ENCODE data around the gene HSFX2.
"Not testable (repeated sequence)": the region's sequence is repeated elsewhere in the genome, so short reads cannot be mapped to it uniquely, and the experiment has no call there.

The HSFX2 gene

DNA sequence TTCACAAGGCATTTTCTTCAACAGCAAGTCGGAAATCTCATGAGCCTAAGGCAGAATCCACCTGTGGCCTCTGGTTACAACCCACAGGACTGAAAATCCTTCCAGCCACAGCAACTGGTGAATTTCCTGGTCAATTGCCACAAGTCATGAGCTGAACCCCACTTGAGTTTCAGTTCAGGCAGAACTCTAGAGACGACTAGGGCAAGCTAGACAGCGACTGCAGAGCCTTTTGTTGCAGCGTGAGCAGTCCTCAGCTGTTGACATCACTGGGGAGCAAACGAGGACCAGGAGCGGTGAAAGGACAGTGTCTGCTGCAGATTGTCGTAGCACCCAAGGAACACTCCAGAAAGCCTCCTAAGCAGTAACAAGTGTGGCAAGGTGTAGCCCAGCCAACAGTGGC is 829 bp upstream of the HSFX2 start:
- WGBS, 2 experiments, result no CpG with 5 or more reads among the region's 7 CpGs
- not testable (repeated sequence) for H3K27me3 ChIP-seq (ENCODE audit: control insufficient read depth, insufficient read depth, low read length, poor library complexity, severe bottlenecking); H3K9me3 ChIP-seq (ENCODE audit: control insufficient read depth, low read length)

DNA sequence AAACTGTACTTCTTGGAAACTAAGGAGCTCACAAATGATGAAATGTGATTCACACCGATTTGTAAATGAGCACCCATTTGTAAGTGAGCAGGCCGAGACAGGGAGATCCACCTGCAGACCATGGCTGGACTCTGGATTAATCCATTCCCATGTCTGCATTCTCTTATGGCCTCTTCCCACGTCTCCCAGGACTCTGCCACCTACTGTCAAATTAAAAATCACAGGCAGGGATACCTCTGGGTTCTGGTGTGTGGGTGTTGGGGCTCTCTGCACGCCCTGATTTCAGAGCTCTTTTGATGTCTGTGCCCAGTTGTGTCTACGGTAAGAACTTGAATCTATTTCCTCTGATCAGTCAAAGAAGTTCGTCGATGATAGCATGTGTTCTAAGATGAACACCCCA is 4.1 kb downstream of the HSFX2 start:
- not testable (repeated sequence) for H3K4me1 ChIP-seq (ENCODE audit: control insufficient read depth, insufficient read depth, low read length); H3K4me3 ChIP-seq (ENCODE audit: insufficient read depth, low read depth, low read length); H3K36me3 ChIP-seq (ENCODE audit: control insufficient read depth, insufficient read depth, low read length); H3K9me3 ChIP-seq (ENCODE audit: control insufficient read depth, low read length); H3K27me3 ChIP-seq (ENCODE audit: control insufficient read depth, insufficient read depth, low read length, poor library complexity, severe bottlenecking); H3K27ac ChIP-seq (ENCODE audit: insufficient read depth, low read depth, low read length, poor library complexity, severe bottlenecking)
- no CpG with 5 or more reads among the region's 7 CpGs for WGBS, 2 experiments

More for the DNA sequence above, 829 bp upstream of the HSFX2 start:
- H3K4me3 ChIP-seq (ENCODE audit: insufficient read depth, low read depth, low read length); H3K27ac ChIP-seq (ENCODE audit: insufficient read depth, low read depth, low read length, poor library complexity, severe bottlenecking); H3K36me3 ChIP-seq (ENCODE audit: control insufficient read depth, insufficient read depth, low read length); H3K4me1 ChIP-seq (ENCODE audit: control insufficient read depth, insufficient read depth, low read length): not testable (repeated sequence)

DNA sequence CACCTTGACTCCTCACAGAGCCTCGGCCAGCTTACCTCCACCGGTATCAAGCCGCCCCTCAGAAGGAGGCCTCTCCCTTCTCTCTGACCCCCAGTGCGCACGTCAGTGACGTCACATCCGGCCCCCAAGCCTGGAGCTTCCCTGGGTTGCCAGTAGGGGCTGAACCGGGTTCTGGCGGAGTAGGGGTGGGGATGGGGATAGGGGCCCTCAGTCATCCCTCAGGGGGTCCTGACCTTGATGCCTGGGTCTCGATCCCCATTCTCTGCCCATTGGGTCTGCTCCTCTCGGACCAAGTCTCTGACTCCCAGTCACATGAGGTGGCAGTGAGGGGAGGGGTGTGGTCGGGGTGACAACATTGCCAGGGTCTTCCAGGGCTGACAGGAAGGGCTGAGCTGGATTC is 7.8 kb downstream of the HSFX2 start, which contains the start of gene MAGEA9B:
Gene MAGEA9B (minus strand): TSS at position 101 of the 400 bp plus-strand sequence. CDS start 4,280 bp downstream, outside the sequence.
- H3K4me3 ChIP-seq (ENCODE audit: insufficient read depth, low read depth, low read length); H3K27me3 ChIP-seq (ENCODE audit: control insufficient read depth, insufficient read depth, low read length, poor library complexity, severe bottlenecking); H3K9me3 ChIP-seq (ENCODE audit: control insufficient read depth, low read length); H3K36me3 ChIP-seq (ENCODE audit: control insufficient read depth, insufficient read depth, low read length); H3K27ac ChIP-seq (ENCODE audit: insufficient read depth, low read depth, low read length, poor library complexity, severe bottlenecking); H3K4me1 ChIP-seq (ENCODE audit: control insufficient read depth, insufficient read depth, low read length): not testable (repeated sequence)
- WGBS, 2 experiments, result no CpG with 5 or more reads among the region's 12 CpGs

DNA sequence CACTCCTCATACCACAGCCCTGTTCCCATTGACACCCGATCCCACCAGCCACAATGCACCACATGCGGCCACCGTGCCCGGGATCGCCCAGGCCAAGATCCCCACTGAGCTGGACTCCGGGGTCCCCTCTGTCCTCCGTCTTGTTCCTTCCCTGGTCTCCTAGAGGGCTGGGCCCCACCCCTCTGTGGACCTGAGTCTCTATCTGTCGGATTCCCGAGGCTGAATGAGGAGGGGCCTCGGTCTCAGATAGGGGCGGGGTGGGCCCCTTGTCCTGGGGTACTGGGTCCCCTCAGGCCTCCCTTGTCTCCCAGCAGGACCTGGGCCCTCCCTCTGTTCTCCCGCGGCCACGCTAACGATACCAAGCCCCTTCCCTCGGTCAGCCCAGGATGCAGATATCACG is 9.5 kb downstream of the HSFX2 start:
- H3K36me3 ChIP-seq (ENCODE audit: control insufficient read depth, insufficient read depth, low read length), result not testable (repeated sequence)
- WGBS, 2 experiments, result 93% methylated on average over 3 of the region's 17 CpGs; no CpG with 5 or more reads in 1 of the 2 experiments

DNA sequence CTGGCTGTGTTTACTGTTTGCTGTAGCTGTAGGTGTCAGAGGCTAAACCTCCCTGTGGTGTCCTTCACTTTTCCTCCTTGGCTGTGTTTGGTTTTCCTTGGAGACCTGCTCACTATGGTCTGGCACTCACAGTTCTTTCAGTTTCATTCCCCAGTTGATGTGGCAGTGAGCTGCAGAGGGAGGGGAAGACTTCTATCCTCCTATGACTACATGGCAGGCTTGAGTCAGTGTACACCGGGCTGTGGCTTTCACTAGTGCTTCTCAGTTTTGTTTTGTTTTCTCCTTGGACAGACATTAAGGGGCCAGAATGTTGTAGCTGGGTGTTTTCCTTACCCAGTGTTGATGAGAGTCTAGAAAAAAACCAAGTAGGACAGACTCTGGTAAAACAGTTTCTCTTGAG is 21.7 kb downstream of the HSFX2 start:
- H3K36me3 ChIP-seq (ENCODE audit: control insufficient read depth, insufficient read depth, low read length); H3K4me1 ChIP-seq (ENCODE audit: control insufficient read depth, insufficient read depth, low read length); H3K27me3 ChIP-seq (ENCODE audit: control insufficient read depth, insufficient read depth, low read length, poor library complexity, severe bottlenecking); H3K9me3 ChIP-seq (ENCODE audit: control insufficient read depth, low read length); H3K27ac ChIP-seq (ENCODE audit: insufficient read depth, low read depth, low read length, poor library complexity, severe bottlenecking); H3K4me3 ChIP-seq (ENCODE audit: insufficient read depth, low read depth, low read length): not testable (repeated sequence)
- no CpG with 5 or more reads among the region's 1 CpG for WGBS, 2 experiments

More for the DNA sequence above, 9.5 kb downstream of the HSFX2 start:
- H3K27ac ChIP-seq (ENCODE audit: insufficient read depth, low read depth, low read length, poor library complexity, severe bottlenecking); H3K27me3 ChIP-seq (ENCODE audit: control insufficient read depth, insufficient read depth, low read length, poor library complexity, severe bottlenecking); H3K4me3 ChIP-seq (ENCODE audit: insufficient read depth, low read depth, low read length); H3K9me3 ChIP-seq (ENCODE audit: control insufficient read depth, low read length); H3K4me1 ChIP-seq (ENCODE audit: control insufficient read depth, insufficient read depth, low read length): not testable (repeated sequence)

DNA sequence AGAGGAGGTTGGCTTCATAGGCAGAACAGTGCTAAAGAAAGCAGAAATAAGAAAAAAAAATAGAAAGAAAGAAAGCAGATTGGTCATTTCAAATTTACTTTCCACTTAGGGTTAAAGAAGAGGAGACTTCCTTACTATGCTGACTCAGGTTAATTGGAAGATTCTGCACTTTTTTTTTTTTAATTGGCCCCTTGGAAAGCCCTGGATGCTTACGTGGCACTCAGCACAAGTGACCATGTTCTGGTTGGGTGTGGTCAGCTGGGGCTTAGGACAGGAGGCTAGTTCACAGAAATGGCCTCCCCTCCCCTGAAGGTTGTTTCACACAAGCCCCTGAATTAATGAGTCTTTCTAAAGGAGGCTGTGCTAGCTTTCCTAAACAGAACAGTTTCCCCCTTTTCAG is 22.4 kb downstream of the HSFX2 start:
- H3K9me3 ChIP-seq (ENCODE audit: control insufficient read depth, low read length), result no peaks in the 10 kb centered on the region
- no peak overlapping the region for H3K27ac ChIP-seq (ENCODE audit: insufficient read depth, low read depth, low read length, poor library complexity, severe bottlenecking)
- no peaks in the 10 kb centered on the region for H3K36me3 ChIP-seq (ENCODE audit: control insufficient read depth, insufficient read depth, low read length)
- no peak overlapping the region for H3K4me3 ChIP-seq (ENCODE audit: insufficient read depth, low read depth, low read length)
- H3K4me1 ChIP-seq (ENCODE audit: control insufficient read depth, insufficient read depth, low read length), result peaks cover 4% of the 10 kb centered on the region
- no peaks in the 10 kb centered on the region for H3K27me3 ChIP-seq (ENCODE audit: control insufficient read depth, insufficient read depth, low read length, poor library complexity, severe bottlenecking)
- WGBS, 2 experiments, result 71 to 88% methylated on average over 1 of the region's 1 CpG

DNA sequence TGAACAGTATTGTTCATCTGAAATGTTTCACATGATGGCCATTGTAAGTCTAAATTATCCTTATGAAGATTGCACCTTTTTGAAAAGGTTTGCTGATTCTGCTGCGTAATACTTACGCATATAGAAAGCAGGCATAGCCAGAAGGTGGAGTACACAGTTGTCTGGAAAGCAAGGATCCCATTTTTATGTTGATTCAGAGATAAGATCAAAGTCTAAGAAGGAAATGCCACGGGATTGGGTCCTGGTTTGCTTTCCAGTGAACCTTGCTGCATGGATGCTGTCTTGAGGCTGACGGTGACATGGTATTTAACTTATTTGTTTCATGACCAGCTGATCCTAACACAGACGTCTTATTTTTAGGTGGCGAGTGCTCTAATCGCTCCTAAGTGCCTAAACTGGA is 23.3 kb downstream of the HSFX2 start:
- WGBS, 2 experiments, result 92% methylated on average over 7 of the region's 7 CpGs
- Histone ChIP-seq H3K4me1 (ENCODE audit: control insufficient read depth, insufficient read depth, low read length) (peaks cover 4% of the 10 kb centered on the region), H3K36me3 (ENCODE audit: control insufficient read depth, insufficient read depth, low read length) (no peaks in the 10 kb centered on the region), H3K27ac (ENCODE audit: insufficient read depth, low read depth, low read length, poor library complexity, severe bottlenecking) (no peak overlapping the region), H3K27me3 (ENCODE audit: control insufficient read depth, insufficient read depth, low read length, poor library complexity, severe bottlenecking) (no peaks in the 10 kb centered on the region), H3K4me3 (ENCODE audit: insufficient read depth, low read depth, low read length) (no peak overlapping the region), H3K9me3 (ENCODE audit: control insufficient read depth, low read length) (no peaks in the 10 kb centered on the region)

DNA sequence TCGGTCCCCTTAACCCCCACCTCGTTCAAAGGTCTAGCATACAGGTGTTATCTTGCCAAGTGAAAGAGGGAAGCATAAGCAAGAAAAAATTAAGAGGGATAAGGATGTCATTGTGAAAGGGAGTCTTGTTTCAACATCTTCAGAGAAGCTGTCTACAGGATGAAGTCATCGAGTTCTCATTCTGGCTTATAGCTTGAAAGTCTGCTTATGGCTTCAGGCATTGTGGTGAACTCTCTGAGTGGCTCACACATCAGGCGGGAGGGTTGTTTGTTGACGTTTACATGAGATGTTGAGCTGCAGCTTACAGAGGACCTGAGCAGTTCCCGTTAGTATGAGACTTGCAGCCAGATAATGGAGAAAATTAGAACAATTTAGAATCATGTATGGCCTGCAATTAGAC is 24.4 kb downstream of the HSFX2 start:
- Histone ChIP-seq H3K4me3 (ENCODE audit: insufficient read depth, low read depth, low read length) (no peak overlapping the region), H3K27ac (ENCODE audit: insufficient read depth, low read depth, low read length, poor library complexity, severe bottlenecking) (no peak overlapping the region)
- WGBS, 2 experiments, result 85% methylated on average over 6 of the region's 6 CpGs

DNA sequence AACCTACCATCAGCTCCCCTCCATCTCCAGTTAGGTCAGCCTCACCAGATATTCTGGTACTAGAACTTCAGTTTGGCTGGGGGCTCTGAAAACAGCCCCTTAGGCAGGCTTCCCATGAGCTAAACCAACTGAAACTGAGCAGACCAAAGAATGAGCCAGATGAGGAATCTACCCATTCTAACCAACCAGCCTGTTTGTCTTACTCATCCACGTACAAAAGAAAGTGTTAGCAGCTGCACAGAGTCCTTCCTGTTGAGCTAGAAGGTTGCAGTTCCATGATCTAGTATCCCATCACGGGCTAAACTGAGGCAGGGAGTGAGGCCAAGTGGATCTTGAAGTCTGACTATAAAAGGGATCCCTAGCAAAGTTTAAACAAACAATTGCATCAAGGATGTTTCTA is 25.3 kb downstream of the HSFX2 start:
- Histone ChIP-seq H3K4me3 (ENCODE audit: insufficient read depth, low read depth, low read length) (no peak overlapping the region), H3K27ac (ENCODE audit: insufficient read depth, low read depth, low read length, poor library complexity, severe bottlenecking) (no peak overlapping the region), H3K9me3 (ENCODE audit: control insufficient read depth, low read length) (no peaks in the 10 kb centered on the region), H3K36me3 (ENCODE audit: control insufficient read depth, insufficient read depth, low read length) (no peaks in the 10 kb centered on the region), H3K4me1 (ENCODE audit: control insufficient read depth, insufficient read depth, low read length) (peaks cover 4% of the 10 kb centered on the region), H3K27me3 (ENCODE audit: control insufficient read depth, insufficient read depth, low read length, poor library complexity, severe bottlenecking) (no peaks in the 10 kb centered on the region)
- 88 to 92% methylated on average over 2 of the region's 2 CpGs for WGBS, 2 experiments

More for the DNA sequence above, 24.4 kb downstream of the HSFX2 start:
- no peaks in the 10 kb centered on the region for H3K9me3 ChIP-seq (ENCODE audit: control insufficient read depth, low read length)
- peaks cover 4% of the 10 kb centered on the region for H3K4me1 ChIP-seq (ENCODE audit: control insufficient read depth, insufficient read depth, low read length)
- H3K36me3 ChIP-seq (ENCODE audit: control insufficient read depth, insufficient read depth, low read length), result no peaks in the 10 kb centered on the region
- H3K27me3 ChIP-seq (ENCODE audit: control insufficient read depth, insufficient read depth, low read length, poor library complexity, severe bottlenecking), result no peaks in the 10 kb centered on the region

DNA sequence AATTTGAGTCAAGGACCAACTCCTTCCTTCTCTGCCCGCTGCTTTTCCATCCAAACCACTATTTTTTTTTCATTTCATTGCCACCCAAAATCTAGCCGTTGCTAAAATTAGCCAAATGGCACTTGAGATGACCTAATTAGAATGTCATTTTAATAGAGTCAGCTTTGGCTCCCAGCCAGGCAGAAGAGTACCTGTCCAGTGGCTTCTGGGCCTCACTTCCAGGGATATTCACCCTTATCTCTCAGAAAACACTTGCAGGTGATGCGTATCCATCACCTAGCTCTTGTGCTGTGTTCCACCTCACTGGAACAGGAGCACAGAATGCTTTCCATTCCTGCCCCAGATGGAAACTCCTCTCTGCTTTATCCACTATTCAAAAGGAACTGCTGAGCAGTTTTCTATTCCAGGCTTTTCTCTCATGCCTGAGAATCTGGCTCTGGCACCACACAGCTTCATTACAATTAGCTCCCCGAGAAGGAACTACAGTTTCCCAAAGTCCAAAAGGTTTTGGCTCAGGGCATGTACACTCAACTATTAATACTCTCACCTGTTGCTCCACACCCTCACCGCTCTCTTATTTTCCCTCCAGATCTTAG is 26.3 kb downstream of the HSFX2 start:
- no peak overlapping the region for H3K27ac ChIP-seq (ENCODE audit: insufficient read depth, low read depth, low read length, poor library complexity, severe bottlenecking)
- H3K9me3 ChIP-seq (ENCODE audit: control insufficient read depth, low read length), result no peaks in the 10 kb centered on the region
- WGBS, 2 experiments, result 86 to 89% methylated on average over 4 to 5 of the region's 5 CpGs
- no peaks in the 10 kb centered on the region for H3K27me3 ChIP-seq (ENCODE audit: control insufficient read depth, insufficient read depth, low read length, poor library complexity, severe bottlenecking)
- no peaks in the 10 kb centered on the region for H3K36me3 ChIP-seq (ENCODE audit: control insufficient read depth, insufficient read depth, low read length)
- peaks cover 4% of the 10 kb centered on the region for H3K4me1 ChIP-seq (ENCODE audit: control insufficient read depth, insufficient read depth, low read length)
- no peak overlapping the region for H3K4me3 ChIP-seq (ENCODE audit: insufficient read depth, low read depth, low read length)
